ENCODE data around the gene NEFH.

NEFH gene

GRCh38 chr22:29509298-29509697 lies 29.3 kb downstream of the NEFH start:
- Mint-ChIP-seq H3K27me3 (ENCODE audit: low read depth) (no peaks in the 10 kb centered on the region), H3K9me3 (no peaks in the 10 kb centered on the region), H3K4me1 (ENCODE audit: low read depth) (peaks cover 4% of the 10 kb centered on the region), H3K4me3 (no peak overlapping the region), H3K27ac (peak overlapping the region; percentile 65), H3K36me3 (ENCODE audit: low read depth) (peaks cover 37% of the 10 kb centered on the region)

DNA sequence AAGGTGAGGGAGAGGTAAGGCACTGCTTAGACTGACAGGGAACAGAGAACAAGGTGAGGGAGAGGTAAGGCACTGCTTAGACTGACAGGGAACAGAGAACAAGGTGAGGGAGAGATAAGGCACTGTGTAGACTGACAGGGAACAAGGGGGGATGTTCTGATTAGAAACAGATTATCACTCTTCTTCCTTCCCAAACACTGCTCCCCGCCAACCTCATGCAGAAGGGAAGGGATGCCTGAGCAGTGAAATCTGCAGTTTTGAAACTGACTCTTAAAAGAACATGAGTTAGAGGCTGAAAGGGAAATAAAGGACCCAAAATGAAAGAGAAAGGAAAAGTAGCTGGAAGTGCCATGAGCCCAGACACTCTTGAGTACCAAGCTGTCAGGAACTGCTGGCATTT lies 29.8 kb downstream of the NEFH start:
- peaks cover 37% of the 10 kb centered on the region for H3K36me3 Mint-ChIP-seq (ENCODE audit: low read depth)
- no peaks in the 10 kb centered on the region for H3K27me3 Mint-ChIP-seq (ENCODE audit: low read depth)
- no peaks in the 10 kb centered on the region for H3K9me3 Mint-ChIP-seq
- H3K27ac Mint-ChIP-seq: peak overlapping the region; percentile 70
- H3K4me1 Mint-ChIP-seq (ENCODE audit: low read depth): peaks cover 4% of the 10 kb centered on the region
- H3K4me3 Mint-ChIP-seq: no peak overlapping the region

- Mint-ChIP-seq H3K4me3 (no peak overlapping the region), H3K27me3 (ENCODE audit: low read depth) (no peaks in the 10 kb centered on the region), H3K4me1 (ENCODE audit: low read depth) (peaks cover 4% of the 10 kb centered on the region), H3K27ac (no peak overlapping the region), H3K36me3 (ENCODE audit: low read depth) (peaks cover 35% of the 10 kb centered on the region), H3K9me3 (no peaks in the 10 kb centered on the region)
These were observed 30.5 kb downstream of the NEFH start for GRCh38 chr22:29510542-29510941.

- Mint-ChIP-seq H3K27ac (no peak overlapping the region), H3K36me3 (ENCODE audit: low read depth) (peaks cover 39% of the 10 kb centered on the region), H3K27me3 (ENCODE audit: low read depth) (no peaks in the 10 kb centered on the region)
These were observed 31.3 kb downstream of the NEFH start for GRCh38 chr22:29511126-29511862.

GRCh38 chr22:29512031-29512430 lies 32.0 kb downstream of the NEFH start:
- H3K9me3 Mint-ChIP-seq: no peaks in the 10 kb centered on the region
- H3K4me1 Mint-ChIP-seq (ENCODE audit: low read depth): peaks cover 4% of the 10 kb centered on the region
- H3K27ac Mint-ChIP-seq: no peak overlapping the region
- no peaks in the 10 kb centered on the region for H3K27me3 Mint-ChIP-seq (ENCODE audit: low read depth)
- H3K4me3 Mint-ChIP-seq: no peak overlapping the region
- H3K36me3 Mint-ChIP-seq (ENCODE audit: low read depth): peaks cover 38% of the 10 kb centered on the region

More at GRCh38 chr22:29511126-29511862, 31.3 kb downstream of the NEFH start:
- no peaks in the 10 kb centered on the region for H3K9me3 Mint-ChIP-seq
- no peak overlapping the region for H3K4me3 Mint-ChIP-seq
- peaks cover 4% of the 10 kb centered on the region for H3K4me1 Mint-ChIP-seq (ENCODE audit: low read depth)

- Mint-ChIP-seq H3K36me3 (ENCODE audit: low read depth) (peaks cover 35% of the 10 kb centered on the region), H3K27ac (no peak overlapping the region), H3K27me3 (ENCODE audit: low read depth) (no peaks in the 10 kb centered on the region), H3K4me1 (ENCODE audit: low read depth) (no peaks in the 10 kb centered on the region), H3K4me3 (no peak overlapping the region), H3K9me3 (no peaks in the 10 kb centered on the region)
These were observed 37.3 kb downstream of the NEFH start for GRCh38 chr22:29517215-29517908.

GRCh38 chr22:29518427-29518826 lies 38.4 kb downstream of the NEFH start:
- Mint-ChIP-seq H3K9me3 (no peaks in the 10 kb centered on the region), H3K4me1 (ENCODE audit: low read depth) (no peaks in the 10 kb centered on the region), H3K36me3 (ENCODE audit: low read depth) (peaks cover 36% of the 10 kb centered on the region), H3K4me3 (no peak overlapping the region), H3K27ac (no peak overlapping the region), H3K27me3 (ENCODE audit: low read depth) (no peaks in the 10 kb centered on the region)

- Mint-ChIP-seq H3K36me3 (ENCODE audit: low read depth) (peaks cover 39% of the 10 kb centered on the region), H3K4me1 (ENCODE audit: low read depth) (no peaks in the 10 kb centered on the region), H3K9me3 (no peaks in the 10 kb centered on the region), H3K27me3 (ENCODE audit: low read depth) (no peaks in the 10 kb centered on the region), H3K27ac (no peak overlapping the region), H3K4me3 (no peak overlapping the region)
These were observed 40.0 kb downstream of the NEFH start for GRCh38 chr22:29519996-29520395.

GRCh38 chr22:29520851-29521250 lies 40.8 kb downstream of the NEFH start:
- Mint-ChIP-seq H3K27ac (peak overlapping the region; percentile 11), H3K4me3 (no peak overlapping the region), H3K9me3 (no peaks in the 10 kb centered on the region), H3K4me1 (ENCODE audit: low read depth) (no peaks in the 10 kb centered on the region), H3K27me3 (ENCODE audit: low read depth) (no peaks in the 10 kb centered on the region), H3K36me3 (ENCODE audit: low read depth) (peaks cover 42% of the 10 kb centered on the region)

GRCh38 chr22:29521526-29521925 lies 41.5 kb downstream of the NEFH start:
- H3K36me3 Mint-ChIP-seq (ENCODE audit: low read depth): peaks cover 39% of the 10 kb centered on the region
- no peak overlapping the region for H3K27ac Mint-ChIP-seq
- H3K4me3 Mint-ChIP-seq: no peak overlapping the region
- no peaks in the 10 kb centered on the region for H3K27me3 Mint-ChIP-seq (ENCODE audit: low read depth)
- no peaks in the 10 kb centered on the region for H3K4me1 Mint-ChIP-seq (ENCODE audit: low read depth)
- no peaks in the 10 kb centered on the region for H3K9me3 Mint-ChIP-seq

DNA sequence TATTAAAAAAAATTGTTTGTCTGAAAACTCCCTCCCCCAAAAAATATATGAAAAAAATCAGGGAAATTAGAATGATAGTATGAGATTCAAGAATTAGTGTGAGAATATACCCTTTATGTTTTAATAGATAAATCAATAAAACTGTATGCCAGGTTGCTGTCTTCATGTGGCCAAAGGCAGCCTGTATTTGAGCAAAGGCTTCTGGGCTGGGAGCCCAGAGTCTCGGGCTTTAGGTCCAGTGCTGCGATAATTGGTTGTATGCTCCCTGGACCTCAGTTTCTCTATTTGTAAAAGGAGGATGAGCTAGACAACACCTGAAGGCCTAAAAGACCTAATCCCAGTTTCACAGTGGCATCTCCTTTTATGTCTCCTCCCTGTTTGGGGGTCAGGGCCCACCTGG lies 43.7 kb downstream of the NEFH start:
- Mint-ChIP-seq H3K4me1 (ENCODE audit: low read depth) (no peaks in the 10 kb centered on the region), H3K27ac (no peak overlapping the region), H3K9me3 (no peaks in the 10 kb centered on the region), H3K36me3 (ENCODE audit: low read depth) (peaks cover 37% of the 10 kb centered on the region), H3K4me3 (no peak overlapping the region), H3K27me3 (ENCODE audit: low read depth) (no peaks in the 10 kb centered on the region)

GRCh38 chr22:29524442-29525191 lies 44.6 kb downstream of the NEFH start:
- peaks cover 32% of the 10 kb centered on the region for H3K36me3 Mint-ChIP-seq (ENCODE audit: low read depth)
- no peak overlapping the region for H3K27ac Mint-ChIP-seq
- no peak overlapping the region for H3K4me3 Mint-ChIP-seq
- H3K4me1 Mint-ChIP-seq (ENCODE audit: low read depth): no peaks in the 10 kb centered on the region
- no peaks in the 10 kb centered on the region for H3K27me3 Mint-ChIP-seq (ENCODE audit: low read depth)
- no peaks in the 10 kb centered on the region for H3K9me3 Mint-ChIP-seq

- H3K27ac Mint-ChIP-seq: no peak overlapping the region
These were observed 48.1 kb downstream of the NEFH start for GRCh38 chr22:29528144-29528543.

GRCh38 chr22:29530716-29531115 lies 50.7 kb downstream of the NEFH start:
- H3K27ac Mint-ChIP-seq: no peak overlapping the region

More at GRCh38 chr22:29528144-29528543, 48.1 kb downstream of the NEFH start:
- Mint-ChIP-seq H3K9me3 (no peaks in the 10 kb centered on the region), H3K36me3 (ENCODE audit: low read depth) (peaks cover 30% of the 10 kb centered on the region), H3K4me3 (no peak overlapping the region), H3K27me3 (ENCODE audit: low read depth) (no peaks in the 10 kb centered on the region), H3K4me1 (ENCODE audit: low read depth) (no peaks in the 10 kb centered on the region)

GRCh38 chr22:29531419-29531818 lies 51.4 kb downstream of the NEFH start:
- H3K4me1 Mint-ChIP-seq (ENCODE audit: low read depth): no peaks in the 10 kb centered on the region
- H3K4me3 Mint-ChIP-seq: no peak overlapping the region
- H3K27ac Mint-ChIP-seq: no peak overlapping the region
- no peaks in the 10 kb centered on the region for H3K27me3 Mint-ChIP-seq (ENCODE audit: low read depth)
- no peaks in the 10 kb centered on the region for H3K9me3 Mint-ChIP-seq
- peaks cover 40% of the 10 kb centered on the region for H3K36me3 Mint-ChIP-seq (ENCODE audit: low read depth)

More at GRCh38 chr22:29530716-29531115, 50.7 kb downstream of the NEFH start:
- Mint-ChIP-seq H3K36me3 (ENCODE audit: low read depth) (peaks cover 38% of the 10 kb centered on the region), H3K4me3 (no peak overlapping the region), H3K27me3 (ENCODE audit: low read depth) (no peaks in the 10 kb centered on the region), H3K9me3 (no peaks in the 10 kb centered on the region), H3K4me1 (ENCODE audit: low read depth) (no peaks in the 10 kb centered on the region)

All from T-helper 1 cell treated with Interleukin-12 subunit alpha and Interleukin-12 subunit beta and Interleukin-4 antibody, amounts not matched to agents 30 μg/mL and 1 μg/mL, for 36 hours (primary cell).